B cell (primary cell): ENCODE data around the gene MYO1B.

Source experiments
- EZH2 ChIP-seq: IDR thresholded peaks from 2 replicates; pipeline ENCODE4 v1.6.1; 2012; ENCODE audit warnings: borderline replicate concordance, low read depth, mild to moderate bottlenecking, moderate library complexity, low read length; ENCODE audit not compliant: insufficient read depth, poor library complexity, severe bottlenecking
- TF ChIP-seq, protein P1 (sequence below): fragments of 200-600 bp; IDR thresholded peaks from one replicate; pipeline ENCODE4 v1.8.0; 2022; ENCODE audit warnings: antibody characterized with exemption, mild to moderate bottlenecking

DNA sequence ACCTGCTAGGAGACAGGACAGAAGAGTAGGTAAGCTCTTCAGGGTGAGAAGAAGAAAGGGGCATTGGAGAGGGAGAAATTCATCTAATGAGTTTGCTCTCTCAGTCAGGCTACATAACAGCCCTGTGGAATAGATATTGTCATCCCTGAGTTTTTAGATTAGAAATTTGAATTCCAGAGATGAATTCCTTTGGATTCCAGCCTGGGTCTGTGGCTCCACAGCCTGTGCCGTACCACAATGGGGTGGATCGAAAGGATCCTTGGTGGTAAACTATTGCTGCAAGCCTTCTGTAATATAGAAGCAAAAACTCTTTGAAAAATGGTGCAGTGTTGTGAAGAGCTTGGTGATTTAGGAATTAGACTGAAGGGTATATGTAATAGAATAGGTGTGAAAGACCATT, 21.0 kb downstream of the MYO1B start:
- TF ChIP-seq, protein P1, sequence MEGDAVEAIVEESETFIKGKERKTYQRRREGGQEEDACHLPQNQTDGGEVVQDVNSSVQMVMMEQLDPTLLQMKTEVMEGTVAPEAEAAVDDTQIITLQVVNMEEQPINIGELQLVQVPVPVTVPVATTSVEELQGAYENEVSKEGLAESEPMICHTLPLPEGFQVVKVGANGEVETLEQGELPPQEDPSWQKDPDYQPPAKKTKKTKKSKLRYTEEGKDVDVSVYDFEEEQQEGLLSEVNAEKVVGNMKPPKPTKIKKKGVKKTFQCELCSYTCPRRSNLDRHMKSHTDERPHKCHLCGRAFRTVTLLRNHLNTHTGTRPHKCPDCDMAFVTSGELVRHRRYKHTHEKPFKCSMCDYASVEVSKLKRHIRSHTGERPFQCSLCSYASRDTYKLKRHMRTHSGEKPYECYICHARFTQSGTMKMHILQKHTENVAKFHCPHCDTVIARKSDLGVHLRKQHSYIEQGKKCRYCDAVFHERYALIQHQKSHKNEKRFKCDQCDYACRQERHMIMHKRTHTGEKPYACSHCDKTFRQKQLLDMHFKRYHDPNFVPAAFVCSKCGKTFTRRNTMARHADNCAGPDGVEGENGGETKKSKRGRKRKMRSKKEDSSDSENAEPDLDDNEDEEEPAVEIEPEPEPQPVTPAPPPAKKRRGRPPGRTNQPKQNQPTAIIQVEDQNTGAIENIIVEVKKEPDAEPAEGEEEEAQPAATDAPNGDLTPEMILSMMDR, result no peak
- TF ChIP-seq EZH2, result no peak
